AG09309 (cell line): ENCODE results near the gene NRXN3.

Experiments
- DNase-seq: peaks from one replicate; pipeline ENCODE4 v3.0.0-alpha.2; 2010; ENCODE audit warnings: low read depth
- H3K4me3 ChIP-seq: 2 replicates; pipeline ENCODE4 v1.5.1; 2011; ENCODE audit warnings: mild to moderate bottlenecking, low read depth, low read length, moderate library complexity; ENCODE audit not compliant: control insufficient read depth
- TF ChIP-seq, protein P1 (sequence below): IDR thresholded peaks from 2 replicates; pipeline ENCODE4 v1.5.1; 2011; ENCODE audit warnings: mild to moderate bottlenecking, low read depth, low read length, inconsistent platforms; ENCODE audit not compliant: insufficient read depth, control insufficient read depth; ENCODE audit errors: missing control alignments

NRXN3 gene

GRCh38 chr14:78631551-78631950, 461.4 kb downstream of the NRXN3 start:
- no peak overlapping the region for H3K4me3 ChIP-seq
- TF ChIP-seq, protein P1, sequence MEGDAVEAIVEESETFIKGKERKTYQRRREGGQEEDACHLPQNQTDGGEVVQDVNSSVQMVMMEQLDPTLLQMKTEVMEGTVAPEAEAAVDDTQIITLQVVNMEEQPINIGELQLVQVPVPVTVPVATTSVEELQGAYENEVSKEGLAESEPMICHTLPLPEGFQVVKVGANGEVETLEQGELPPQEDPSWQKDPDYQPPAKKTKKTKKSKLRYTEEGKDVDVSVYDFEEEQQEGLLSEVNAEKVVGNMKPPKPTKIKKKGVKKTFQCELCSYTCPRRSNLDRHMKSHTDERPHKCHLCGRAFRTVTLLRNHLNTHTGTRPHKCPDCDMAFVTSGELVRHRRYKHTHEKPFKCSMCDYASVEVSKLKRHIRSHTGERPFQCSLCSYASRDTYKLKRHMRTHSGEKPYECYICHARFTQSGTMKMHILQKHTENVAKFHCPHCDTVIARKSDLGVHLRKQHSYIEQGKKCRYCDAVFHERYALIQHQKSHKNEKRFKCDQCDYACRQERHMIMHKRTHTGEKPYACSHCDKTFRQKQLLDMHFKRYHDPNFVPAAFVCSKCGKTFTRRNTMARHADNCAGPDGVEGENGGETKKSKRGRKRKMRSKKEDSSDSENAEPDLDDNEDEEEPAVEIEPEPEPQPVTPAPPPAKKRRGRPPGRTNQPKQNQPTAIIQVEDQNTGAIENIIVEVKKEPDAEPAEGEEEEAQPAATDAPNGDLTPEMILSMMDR: no peak
- DNase-seq: no peak

- TF ChIP-seq, protein P1: no peak
- no peak overlapping the region for H3K4me3 ChIP-seq
- DNase-seq: no peak
Measured at GRCh38 chr14:78633752-78634151, 463.6 kb downstream of the NRXN3 start.

GRCh38 chr14:78637489-78637888, 467.3 kb downstream of the NRXN3 start:
- no peak overlapping the region for H3K4me3 ChIP-seq
- no peak for DNase-seq
- TF ChIP-seq, protein P1: no peak

GRCh38 chr14:78637908-78638475, 467.8 kb downstream of the NRXN3 start:
- TF ChIP-seq, protein P1: no peak
- no peak overlapping the region for H3K4me3 ChIP-seq
- DNase-seq: no peak

DNA sequence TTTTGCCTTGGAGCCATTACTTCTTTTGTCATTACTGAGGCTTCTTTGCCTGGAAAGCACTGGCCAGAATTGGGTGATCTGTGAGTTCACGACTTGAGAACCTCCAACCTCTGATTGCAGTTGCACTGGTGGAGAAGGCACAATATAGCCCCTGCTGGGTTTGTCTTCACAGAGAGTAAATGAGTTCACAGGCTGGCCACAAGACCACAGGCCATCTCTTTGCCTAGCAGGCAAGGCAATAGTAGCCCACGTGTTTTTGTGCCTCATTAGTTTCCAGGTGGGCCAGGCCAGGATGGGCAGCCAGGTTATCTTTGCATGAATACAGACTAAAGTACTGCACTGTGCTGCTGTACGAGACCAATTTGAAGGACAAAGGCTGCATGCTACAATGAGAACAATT, 468.8 kb downstream of the NRXN3 start:
- H3K4me3 ChIP-seq: no peak overlapping the region
- TF ChIP-seq, protein P1: no peak

DNA sequence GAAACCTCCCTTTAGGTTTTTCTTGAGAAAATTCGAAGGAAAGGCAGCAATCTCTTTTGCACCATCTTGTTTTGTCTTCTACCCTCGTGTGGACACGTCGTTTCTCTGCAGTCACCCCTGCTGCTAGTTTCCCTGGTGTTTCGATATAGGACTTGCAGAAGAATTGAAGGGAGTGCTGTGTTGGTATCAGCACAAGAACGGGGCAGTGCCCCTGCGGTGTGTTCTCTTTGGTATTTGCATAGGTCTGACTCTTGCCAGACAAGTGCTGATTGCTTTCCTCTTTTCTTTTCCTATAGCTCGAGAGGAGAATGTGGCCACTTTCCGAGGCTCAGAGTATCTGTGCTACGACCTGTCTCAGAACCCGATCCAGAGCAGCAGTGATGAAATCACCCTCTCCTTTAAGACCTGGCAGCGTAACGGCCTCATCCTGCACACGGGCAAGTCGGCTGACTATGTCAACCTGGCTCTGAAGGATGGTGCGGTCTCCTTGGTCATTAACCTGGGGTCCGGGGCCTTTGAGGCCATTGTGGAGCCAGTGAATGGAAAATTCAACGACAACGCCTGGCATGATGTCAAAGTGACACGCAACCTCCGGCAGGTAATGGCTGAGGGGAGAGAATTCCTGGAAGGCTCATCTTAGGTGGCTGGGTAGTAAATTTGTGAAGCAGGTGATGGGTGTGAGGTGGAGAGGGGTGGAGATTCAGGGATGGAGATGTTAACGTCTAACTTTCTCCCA, 474.8 kb downstream of the NRXN3 start:
- TF ChIP-seq, protein P1: no peak
- no peak overlapping the region for H3K4me3 ChIP-seq
- no peak for DNase-seq

More for the DNA sequence above, 468.8 kb downstream of the NRXN3 start:
- no peak for DNase-seq
